GM21447 (cell line): ENCODE measurements around the gene GPR142.

Source experiments
- ATAC-seq: cut with Tn5 transposase; IDR thresholded peaks from one replicate; pipeline ENCODE4 v1.9.1; 2021; ENCODE audit not compliant: unreplicated experiment

GPR142 gene

GRCh38 chr17:74368341-74369081 lies 1.2 kb downstream of the GPR142 start:
- no peak for ATAC-seq

GRCh38 chr17:74369221-74369620 lies 1.9 kb downstream of the GPR142 start:
- ATAC-seq = no peak

DNA sequence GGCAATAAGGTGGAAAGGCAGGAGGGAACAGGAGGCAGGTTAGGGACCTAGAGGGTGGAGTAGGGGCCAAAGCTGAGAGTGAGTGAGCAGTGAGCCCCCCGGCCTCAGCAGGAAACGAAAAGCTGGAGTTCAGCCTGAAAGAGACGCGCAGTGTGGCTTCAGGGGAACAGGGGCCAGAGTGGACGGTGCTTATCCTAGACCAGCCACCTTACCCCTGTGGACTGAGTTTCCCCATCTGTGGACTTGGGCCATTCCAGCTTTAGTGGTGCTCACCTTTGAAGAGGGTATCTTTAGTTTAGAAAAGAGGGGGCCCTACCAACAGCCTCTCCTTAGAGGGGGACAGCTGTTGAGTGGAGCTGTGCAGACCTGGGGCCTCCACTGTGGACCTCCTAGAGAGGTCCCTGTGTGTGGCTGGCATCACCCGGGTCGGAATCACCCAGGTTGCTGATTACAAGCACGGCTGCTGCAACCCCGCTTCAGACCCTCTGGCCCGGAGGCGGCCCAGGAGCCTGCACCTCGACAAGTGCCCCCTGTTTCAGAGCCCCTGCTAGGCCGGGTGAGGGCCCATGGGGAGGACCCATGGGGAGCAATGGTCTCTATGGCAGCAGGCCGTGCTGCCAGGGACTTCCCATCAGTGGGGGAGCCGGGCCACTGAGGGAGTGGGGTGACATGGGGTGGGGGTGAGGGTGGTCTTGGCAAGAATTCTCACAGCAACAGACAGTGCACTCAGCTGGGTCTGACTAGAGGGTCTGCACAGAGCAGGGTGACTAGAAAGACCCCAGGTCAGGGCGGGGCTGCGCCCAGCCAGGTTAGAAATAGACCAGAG lies 2.6 kb downstream of the GPR142 start:
- no peak for ATAC-seq

DNA sequence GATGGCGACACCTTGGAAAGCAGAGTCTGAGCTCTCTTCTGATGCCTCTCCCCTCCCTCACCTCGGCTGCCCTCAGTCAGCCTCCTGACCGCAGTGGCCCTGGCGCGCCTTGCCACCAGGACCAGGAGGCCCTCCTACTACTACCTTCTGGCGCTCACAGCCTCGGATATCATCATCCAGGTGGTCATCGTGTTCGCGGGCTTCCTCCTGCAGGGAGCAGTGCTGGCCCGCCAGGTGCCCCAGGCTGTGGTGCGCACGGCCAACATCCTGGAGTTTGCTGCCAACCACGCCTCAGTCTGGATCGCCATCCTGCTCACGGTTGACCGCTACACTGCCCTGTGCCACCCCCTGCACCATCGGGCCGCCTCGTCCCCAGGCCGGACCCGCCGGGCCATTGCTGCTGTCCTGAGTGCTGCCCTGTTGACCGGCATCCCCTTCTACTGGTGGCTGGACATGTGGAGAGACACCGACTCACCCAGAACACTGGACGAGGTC lies 4.4 kb downstream of the GPR142 start:
- ATAC-seq = no peak

DNA sequence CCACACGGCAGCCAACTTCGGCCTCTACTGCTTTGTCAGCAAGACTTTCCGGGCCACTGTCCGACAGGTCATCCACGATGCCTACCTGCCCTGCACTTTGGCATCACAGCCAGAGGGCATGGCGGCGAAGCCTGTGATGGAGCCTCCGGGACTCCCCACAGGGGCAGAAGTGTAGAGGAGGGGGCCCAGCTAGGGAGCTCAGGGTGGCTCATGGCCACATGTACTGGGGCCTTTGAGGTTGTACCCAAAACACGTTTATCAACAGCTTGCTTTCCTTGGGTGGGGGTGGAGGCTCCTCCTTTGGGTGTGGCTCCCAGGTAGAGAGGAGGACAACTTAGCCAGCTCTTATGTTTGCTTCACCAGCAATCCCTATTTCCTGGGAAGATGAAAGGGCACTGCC lies 5.1 kb downstream of the GPR142 start:
- ATAC-seq = no peak

DNA sequence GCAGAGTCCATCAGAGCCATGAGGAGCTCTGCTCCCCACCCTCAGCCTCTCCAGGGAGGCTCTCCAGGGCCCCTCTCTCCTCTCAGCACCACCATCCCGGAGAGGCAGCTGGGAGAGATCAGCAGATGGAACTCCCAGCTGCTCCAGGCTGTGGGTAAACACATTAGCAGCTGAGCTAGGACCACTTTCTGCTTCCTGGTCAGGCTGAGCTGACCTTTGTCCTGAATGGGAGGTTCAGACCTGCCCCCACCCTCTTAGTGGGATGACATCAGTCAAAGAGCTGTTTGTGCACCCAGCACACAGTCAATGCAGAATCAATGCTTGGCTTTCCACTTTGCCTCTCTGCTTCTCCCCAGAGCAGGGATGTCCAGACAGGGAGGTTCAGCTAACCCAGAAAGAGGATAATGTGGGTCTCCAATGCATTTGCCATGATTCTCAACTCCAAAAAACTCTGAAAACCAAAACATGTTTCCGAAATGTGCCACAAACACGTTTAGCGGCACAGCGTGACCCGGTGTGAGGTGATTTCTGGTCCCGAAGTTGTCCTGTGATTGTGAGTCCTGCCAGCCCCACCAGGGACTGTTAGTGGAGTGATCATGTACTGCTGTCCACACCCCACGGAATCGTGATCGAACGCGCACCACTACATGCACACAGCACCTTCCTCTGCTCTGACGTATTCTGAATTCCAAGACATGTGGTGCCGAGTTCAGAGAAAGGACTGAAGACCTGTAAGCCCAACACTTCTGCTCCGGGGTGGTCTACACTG lies 6.7 kb downstream of the GPR142 start:
- no peak for ATAC-seq

- ATAC-seq = no peak
Observed at GRCh38 chr17:74374858-74375257, 7.6 kb downstream of the GPR142 start.

DNA sequence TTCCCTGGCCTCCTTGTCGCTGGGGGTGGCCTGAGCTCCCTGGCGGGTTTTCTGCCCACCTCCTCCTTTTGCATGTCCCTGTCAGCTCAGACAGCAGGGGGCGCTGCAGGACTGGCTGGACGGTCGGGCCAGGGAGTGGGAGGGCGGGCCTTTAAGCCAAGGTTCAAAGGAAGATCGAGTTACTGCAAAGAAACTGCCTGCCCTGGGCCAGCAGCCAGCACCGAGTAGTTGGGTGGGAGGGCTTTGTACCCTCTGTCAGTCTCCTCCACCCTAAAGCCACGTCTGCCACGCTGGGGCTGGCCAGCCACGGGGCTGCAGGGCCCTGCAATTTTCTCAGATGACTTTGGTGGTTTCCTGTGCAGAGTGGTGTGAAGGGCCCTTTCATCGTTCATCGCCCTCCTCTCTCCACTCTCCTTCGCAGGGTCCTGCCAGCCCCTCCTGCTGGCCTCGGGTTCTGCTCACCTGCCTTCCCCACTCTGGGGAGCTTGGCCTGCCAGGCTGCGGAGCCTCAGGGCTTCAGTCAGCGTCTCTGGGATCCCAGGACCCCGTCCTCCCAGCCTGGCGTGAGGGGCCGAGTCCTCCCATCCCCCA lies 12.3 kb downstream of the GPR142 start:
- ATAC-seq = no peak

DNA sequence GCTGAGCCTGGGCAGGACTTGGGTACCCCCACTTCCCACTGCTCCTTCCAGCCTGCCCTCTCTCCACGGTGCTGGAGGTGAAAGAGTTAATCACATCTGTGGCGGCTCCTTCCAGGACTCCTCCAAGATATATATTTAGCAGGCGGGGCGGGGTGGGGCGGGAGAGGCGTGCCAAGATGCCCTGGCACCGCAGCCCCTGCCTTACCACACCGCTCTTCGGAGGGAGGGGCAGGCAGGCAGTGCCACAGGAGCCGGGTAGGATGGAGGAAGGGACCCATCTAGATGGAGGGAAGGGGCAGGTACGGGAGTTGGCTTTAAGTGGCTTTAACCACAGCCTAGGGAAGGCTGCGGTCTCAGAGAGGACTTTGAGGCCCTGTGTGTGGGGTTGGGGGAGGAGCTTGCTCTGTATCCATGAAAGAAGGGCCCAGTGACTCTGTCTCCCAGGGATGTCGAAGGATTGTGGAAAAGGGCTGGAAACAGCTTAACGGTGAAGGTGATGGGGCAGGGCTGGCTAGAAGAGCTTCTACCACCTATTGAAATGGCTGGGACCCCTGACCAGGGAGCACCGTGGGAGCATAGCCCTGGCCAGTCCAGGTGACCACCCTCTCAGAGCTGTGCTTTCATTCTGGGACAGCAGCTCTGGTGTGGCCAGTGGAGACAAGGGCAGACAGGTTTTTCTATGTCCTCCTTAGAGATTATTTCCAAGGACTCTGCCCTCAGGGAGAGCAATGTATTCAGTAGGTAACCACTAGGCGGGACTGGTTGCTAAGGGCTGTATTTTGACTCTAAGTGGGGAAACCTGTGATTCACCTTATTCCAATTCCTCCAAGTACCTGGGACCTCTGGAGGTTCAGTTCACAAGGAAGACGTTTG lies 13.0 kb downstream of the GPR142 start:
- ATAC-seq = no peak

DNA sequence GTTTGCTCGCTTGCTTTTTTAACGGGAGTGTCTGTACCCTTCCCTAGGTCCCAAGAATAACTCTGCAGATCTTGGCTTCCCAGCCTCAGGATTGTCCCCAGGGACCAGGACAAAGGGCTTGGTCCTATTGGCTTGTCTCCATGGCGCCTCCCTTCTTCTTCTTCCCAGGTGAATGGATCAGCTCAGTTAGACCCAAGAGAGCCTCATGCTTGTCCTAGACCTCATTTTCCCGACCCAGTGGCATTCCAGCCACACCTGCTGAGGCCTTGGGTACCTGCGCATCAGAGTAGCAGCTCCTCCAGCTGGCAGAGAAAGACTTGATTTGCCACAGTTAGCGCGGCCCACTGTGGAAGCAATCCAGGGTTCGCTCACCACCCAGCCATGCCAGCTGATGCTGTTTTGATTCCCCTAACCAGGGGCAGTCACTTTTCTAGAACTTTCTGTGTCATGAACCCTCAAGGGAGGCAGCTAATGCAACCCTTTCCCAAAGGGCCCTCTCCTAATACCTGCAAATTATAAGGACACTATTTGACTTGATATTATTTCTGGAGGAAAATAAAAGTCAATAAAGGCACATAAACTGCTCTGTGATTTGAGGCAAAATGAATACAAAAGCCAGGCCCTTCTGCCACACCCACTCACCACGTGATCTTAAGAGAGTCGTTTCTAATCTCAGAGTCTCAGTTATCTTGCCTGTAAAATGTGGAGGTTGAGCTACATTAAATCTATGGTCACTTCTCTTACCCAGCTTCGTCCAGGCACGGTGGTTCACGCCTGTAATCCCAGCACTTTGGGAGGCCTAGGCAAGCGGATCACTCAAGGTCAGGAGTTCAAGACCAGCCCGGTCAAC lies 13.9 kb downstream of the GPR142 start:
- ATAC-seq = no peak

DNA sequence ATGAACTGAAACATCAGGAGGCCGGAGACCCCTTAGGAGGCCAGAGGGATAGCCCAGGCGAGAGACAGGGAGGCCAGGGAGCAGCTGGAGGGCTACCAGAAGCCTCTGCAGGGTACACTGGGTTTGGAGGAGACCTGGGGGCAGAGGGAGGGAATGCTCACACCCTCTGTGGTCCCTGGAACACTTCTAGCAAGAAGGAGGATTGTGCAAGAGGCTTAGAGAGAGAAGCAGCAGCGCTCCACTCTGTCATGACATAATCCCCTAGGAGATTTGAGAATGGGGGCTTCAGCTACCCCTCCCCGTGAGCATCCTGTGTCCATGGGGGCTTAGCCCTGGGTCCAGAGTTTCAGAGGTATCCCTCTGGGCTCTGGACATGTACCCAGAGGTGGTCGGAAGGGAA lies 15.8 kb downstream of the GPR142 start:
- no peak for ATAC-seq

DNA sequence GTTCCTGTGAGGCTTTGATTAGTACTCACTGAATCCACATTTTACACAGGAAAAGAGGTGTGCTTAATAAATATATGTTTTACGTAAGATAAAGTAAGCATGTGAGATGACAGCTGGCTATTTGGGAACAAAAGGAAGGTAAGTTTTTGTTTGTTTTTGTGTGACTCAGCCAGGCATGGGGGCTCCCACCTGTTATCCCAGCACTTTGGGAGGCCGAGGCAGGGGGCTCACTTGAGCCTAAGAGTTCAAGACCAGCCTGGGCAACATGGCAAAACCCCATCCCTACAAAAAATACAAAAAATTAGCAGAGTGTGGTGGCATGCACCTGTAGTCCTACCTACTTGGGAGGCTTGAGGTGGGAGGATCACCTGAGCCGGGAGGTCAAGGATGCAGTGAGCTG lies 17.9 kb downstream of the GPR142 start:
- no peak for ATAC-seq

GRCh38 chr17:74386386-74386785 lies 19.1 kb downstream of the GPR142 start:
- ATAC-seq = no peak

DNA sequence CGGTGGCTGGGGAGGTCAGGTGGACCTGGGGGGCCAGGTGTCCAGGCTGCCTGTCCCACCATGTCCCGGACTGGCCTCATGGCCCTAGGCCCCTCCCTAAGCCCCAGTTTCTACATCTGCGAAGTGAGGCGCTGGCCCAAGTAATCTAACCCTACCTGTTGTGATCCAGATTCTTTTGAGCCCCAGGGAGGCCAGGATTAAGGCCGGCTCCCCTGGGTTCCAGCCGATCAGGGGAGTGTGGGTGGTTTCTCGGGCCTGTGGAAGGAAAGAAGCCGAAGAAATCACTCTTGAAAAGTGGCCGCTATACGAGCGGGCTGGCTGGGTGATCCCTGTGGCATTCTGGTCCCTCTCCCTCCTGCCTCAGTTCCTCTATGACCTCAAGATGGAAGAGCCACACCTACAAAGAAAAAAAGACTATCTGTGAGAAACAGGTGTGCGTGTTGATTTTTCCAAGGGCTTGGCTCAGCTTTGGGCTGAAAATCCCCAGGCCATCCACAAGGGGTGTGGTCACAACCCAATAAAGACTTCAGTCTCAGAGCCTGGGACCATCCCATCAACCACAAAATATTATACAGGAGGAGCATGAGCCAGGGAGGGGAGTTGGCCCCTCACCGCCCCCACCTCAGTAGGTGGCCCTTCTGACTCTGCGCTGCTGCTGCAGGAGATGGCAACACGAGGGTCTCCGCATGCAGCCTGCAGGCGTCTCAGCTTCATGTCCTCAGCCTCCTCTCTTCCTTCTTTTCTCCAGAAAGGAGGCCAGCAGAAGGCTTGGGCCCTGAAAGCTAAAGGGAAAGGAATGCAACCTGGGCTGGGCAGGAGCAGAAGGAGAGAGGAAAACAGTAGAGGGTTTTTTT lies 20.3 kb downstream of the GPR142 start:
- ATAC-seq = no peak

DNA sequence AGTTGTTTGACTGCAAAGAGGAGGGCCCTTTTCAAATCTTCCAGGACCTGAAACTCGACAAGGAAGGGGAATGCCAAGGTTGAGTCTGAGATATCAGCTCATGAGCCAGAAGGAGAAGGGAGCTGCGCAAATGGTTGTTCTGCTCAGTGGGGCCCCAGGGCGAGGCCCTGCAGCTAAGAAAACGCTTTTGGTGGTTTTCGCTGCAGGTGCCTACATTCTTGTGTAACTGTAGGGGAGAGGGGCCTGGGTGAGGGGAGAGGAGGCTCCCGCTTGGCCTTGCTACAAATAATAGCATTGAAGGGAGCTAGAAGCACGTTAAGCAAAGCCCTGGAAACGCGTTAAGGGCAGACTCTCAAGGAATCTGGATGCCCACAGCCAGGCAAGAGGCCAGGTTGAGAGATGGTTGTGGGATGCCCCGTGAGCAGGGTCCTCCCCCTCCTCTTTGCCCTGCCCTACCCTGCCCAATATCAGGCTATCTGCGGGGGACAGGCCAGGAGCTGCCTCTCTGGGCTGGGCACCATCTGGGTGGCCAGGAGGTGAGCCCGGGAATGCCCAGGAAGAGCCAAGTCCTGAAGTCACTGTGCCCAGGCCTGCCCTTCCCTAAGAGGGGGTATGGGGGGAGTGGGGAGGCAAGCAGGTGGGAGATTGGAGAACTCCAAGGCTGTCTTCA lies 21.9 kb downstream of the GPR142 start:
- ATAC-seq = no peak

GRCh38 chr17:74389937-74390679 lies 22.8 kb downstream of the GPR142 start:
- no peak for ATAC-seq
